ENCODE results near the gene STK32B. TPM values are rescaled to one million over a fixed set of nuclear protein-coding genes. Genes with fewer than 3 reads are reported as not detected.

The STK32B gene
- total and polyA plus RNA-seq, 9 of the 15 experiments (the other 6 are each of a cell fraction or from before 2014, with no cell fraction given): 0.03 to 0.20 (median 0.07) TPM; not detected in 2

- TF ChIP-seq ATF3 (IDR thresholded peaks at IDR 0.05): peak; percentile 94
- TF ChIP-seq ATF3 (CRISPR knock-in tag; conservative IDR thresholded peaks at IDR 0.05): no peak
- peak; percentile 66 for TF ChIP-seq CBFA2T3 (IDR thresholded peaks at IDR 0.05)
- 0 out of 2 replicates have a peak, but pooled peaks have one; percentile 55 for TF ChIP-seq MECOM (CRISPR knock-in tag; IDR thresholded peaks at IDR 0.05)
- no peak for TF ChIP-seq E4F1 (CRISPR knock-in tag; IDR thresholded peaks at IDR 0.05; ENCODE audit: borderline replicate concordance)
- no peak for TF ChIP-seq FOXJ3 (CRISPR knock-in tag; IDR thresholded peaks at IDR 0.05)
- TF ChIP-seq PHTF2 (CRISPR knock-in tag; IDR thresholded peaks at IDR 0.05): no peak
- no peak for TF ChIP-seq ID3 (CRISPR knock-in tag; IDR thresholded peaks at IDR 0.05)
- TF ChIP-seq ID3 (tag; IDR thresholded peaks at IDR 0.05): no peak
- no peak for TF ChIP-seq GABPB1 (CRISPR knock-in tag; IDR thresholded peaks at IDR 0.05)
- peak; percentile 79; the same call in 1 of the 2 replicates for TF ChIP-seq NBN (IDR thresholded peaks at IDR 0.05; ENCODE audit: low read depth)
- peak; percentile 83 for TF ChIP-seq SMAD4 (CRISPR knock-in tag; conservative IDR thresholded peaks at IDR 0.05)
- TF ChIP-seq ZBTB2 (IDR thresholded peaks at IDR 0.05): no peak
- no peak for TF ChIP-seq POLR2A (conservative IDR thresholded peaks at IDR 0.05)
- no peak for TF ChIP-seq GATA2 (CRISPR knock-in tag; IDR thresholded peaks at IDR 0.05)
- TF ChIP-seq KLF16 (IDR thresholded peaks at IDR 0.05): peak; percentile 35; the same call in 1 of the 2 replicates
- TF ChIP-seq MYC (IDR thresholded peaks at IDR 0.05; ENCODE audit: low read depth, low read length): peak; percentile 50; the same call in 1 of the 2 replicates
- TF ChIP-seq MYC (CRISPR knock-in tag; IDR thresholded peaks at IDR 0.05; ENCODE audit: borderline replicate concordance, low read depth): no peak
- peak; percentile 58; the same call in 1 of the 2 replicates for TF ChIP-seq HES1 (IDR thresholded peaks at IDR 0.05; ENCODE audit: low read depth)
- no peak for TF ChIP-seq SUPT5H (IDR thresholded peaks at IDR 0.05)
- TF ChIP-seq NR2C2 (CRISPR knock-in tag; IDR thresholded peaks at IDR 0.05): no peak
- TF ChIP-seq NR2C2 (tag; IDR thresholded peaks at IDR 0.05): peak; percentile 58; the same call in 1 of the 2 replicates
These were observed 37.1 kb upstream of the STK32B start (continued) for GRCh38 chr4:5014007-5014682.
